HEK293T (cell line): ENCODE data around the gene RNF150.

Source experiments
- CTCF ChIA-PET: fragments of 350-600 bp; formaldehyde crosslinking; extraction: SDS; loops from one replicate; lab custom pipeline; 2021; ENCODE audit warnings: antibody characterized with exemption, inconsistent platforms; lab: Yijun Ruan, JAX
- POLR2A ChIA-PET: fragments of 350-600 bp; formaldehyde crosslinking; extraction: SDS; loops from one replicate; lab custom pipeline; 2020; ENCODE audit warnings: antibody characterized with exemption, inconsistent platforms; lab: Yijun Ruan, JAX
- DNase-seq: peaks from one replicate; pipeline ENCODE4 v3.0.0; 2012; ENCODE audit warnings: mixed read lengths; ENCODE audit errors: extremely low spot score
- ARNT ChIP-seq: fragments of 450-650 bp; IDR thresholded peaks from 2 replicates; pipeline ENCODE4 v1.6.1; 2017; ENCODE audit warnings: mild to moderate bottlenecking
- BHLHE40 ChIP-seq: fragments of 450-650 bp; IDR thresholded peaks from 2 replicates; pipeline ENCODE4 v1.6.1; 2016; ENCODE audit warnings: mild to moderate bottlenecking, moderate library complexity, borderline replicate concordance
- CTBP1 ChIP-seq: fragments of 450-650 bp; IDR thresholded peaks from 2 replicates; pipeline ENCODE4 v1.6.1; 2016; ENCODE audit warnings: borderline replicate concordance
- ELF4 ChIP-seq: fragments of 450-650 bp; IDR thresholded peaks from 2 replicates; pipeline ENCODE4 v1.6.1; 2017; ENCODE audit warnings: antibody characterized with exemption
- FOXA1 ChIP-seq: fragments of 450-650 bp; IDR thresholded peaks from 2 replicates; pipeline ENCODE4 v1.6.1; 2016; ENCODE audit warnings: mild to moderate bottlenecking
- FOXK2 ChIP-seq: fragments of 450-650 bp; IDR thresholded peaks from 2 replicates; pipeline ENCODE4 v1.6.1; 2016; ENCODE audit warnings: mild to moderate bottlenecking
- FOXM1 ChIP-seq: fragments of 450-650 bp; IDR thresholded peaks from 2 replicates; pipeline ENCODE4 v1.6.1; 2017; ENCODE audit warnings: mild to moderate bottlenecking, borderline replicate concordance
- HDGF ChIP-seq: fragments of 450-650 bp; IDR thresholded peaks from 2 replicates; pipeline ENCODE4 v1.6.1; 2017; ENCODE audit warnings: antibody characterized with exemption, borderline replicate concordance
- L3MBTL2 ChIP-seq: fragments of 450-650 bp; conservative IDR thresholded peaks from 2 replicates; pipeline ENCODE4 v1.6.1; 2016; ENCODE audit warnings: mild to moderate bottlenecking
- LEF1 ChIP-seq: fragments of 450-650 bp; IDR thresholded peaks from 2 replicates; pipeline ENCODE4 v1.6.1; 2017; ENCODE audit warnings: mild to moderate bottlenecking, borderline replicate concordance
- NFRKB ChIP-seq: fragments of 450-650 bp; IDR thresholded peaks from 2 replicates; pipeline ENCODE4 v1.6.1; 2016; ENCODE audit warnings: mild to moderate bottlenecking, moderate library complexity
- SP1 ChIP-seq: fragments of 450-650 bp; IDR thresholded peaks from 2 replicates; pipeline ENCODE4 v1.6.1; 2017
- SUZ12 ChIP-seq: fragments of 450-650 bp; IDR thresholded peaks from 2 replicates; pipeline ENCODE4 v1.6.1; 2016; ENCODE audit warnings: mild to moderate bottlenecking
- TARDBP ChIP-seq: fragments of 450-650 bp; IDR thresholded peaks from 2 replicates; pipeline ENCODE4 v1.6.1; 2016
- ZNF384 ChIP-seq: fragments of 450-650 bp; IDR thresholded peaks from 2 replicates; pipeline ENCODE4 v1.6.1; 2016
- TF ChIP-seq, protein P1 (sequence below): fragments of 450-650 bp; IDR thresholded peaks from 2 replicates; pipeline ENCODE4 v1.6.1; 2016

Gene RNF150

GRCh38 chr4:140858897-140859296 lies 274.4 kb downstream of the RNF150 start:
- POLR2A ChIA-PET, result no interaction called here
- CTCF ChIA-PET, result interaction anchor here (0.6 to 4.7 kb wide), 7 partner anchors 25 to 499 kb away, joined by 3 to 41 read pairs (median 4); partner anchors contain the start of gene RNF150
- TF ChIP-seq NFRKB (no peak), L3MBTL2 (no peak), FOXM1 (no peak), LEF1 (no peak), SP1 (no peak), BHLHE40 (no peak), SUZ12 (no peak), FOXA1 (no peak), HDGF (no peak), CTBP1 (no peak), TARDBP (no peak), ARNT (no peak)
- TF ChIP-seq, protein P1, sequence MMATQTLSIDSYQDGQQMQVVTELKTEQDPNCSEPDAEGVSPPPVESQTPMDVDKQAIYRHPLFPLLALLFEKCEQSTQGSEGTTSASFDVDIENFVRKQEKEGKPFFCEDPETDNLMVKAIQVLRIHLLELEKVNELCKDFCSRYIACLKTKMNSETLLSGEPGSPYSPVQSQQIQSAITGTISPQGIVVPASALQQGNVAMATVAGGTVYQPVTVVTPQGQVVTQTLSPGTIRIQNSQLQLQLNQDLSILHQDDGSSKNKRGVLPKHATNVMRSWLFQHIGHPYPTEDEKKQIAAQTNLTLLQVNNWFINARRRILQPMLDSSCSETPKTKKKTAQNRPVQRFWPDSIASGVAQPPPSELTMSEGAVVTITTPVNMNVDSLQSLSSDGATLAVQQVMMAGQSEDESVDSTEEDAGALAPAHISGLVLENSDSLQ, result no peak
- peak; percentile 33 for DNase-seq

GRCh38 chr4:140857111-140857510 lies 276.2 kb downstream of the RNF150 start:
- TF ChIP-seq ARNT (no peak), NFRKB (no peak), HDGF (no peak), SUZ12 (no peak), SP1 (no peak), ELF4 (no peak), FOXA1 (no peak), FOXK2 (no peak), FOXM1 (no peak), CTBP1 (no peak), BHLHE40 (no peak), TARDBP (no peak)
- TF ChIP-seq, protein P1, result no peak
- CTCF ChIA-PET, result interaction anchor here (1.2 to 4.7 kb wide), 2 partner anchors 100 to 276 kb away, joined by 3 to 41 read pairs; partner anchors contain the start of gene RNF150
- DNase-seq, result no peak
- POLR2A ChIA-PET, result interaction anchor here (1.0 to 1.1 kb wide), 2 partner anchors 101 to 277 kb away, joined by 3 to 4 read pairs; partner anchors contain the start of genes RNF150 and TBC1D9

DNA sequence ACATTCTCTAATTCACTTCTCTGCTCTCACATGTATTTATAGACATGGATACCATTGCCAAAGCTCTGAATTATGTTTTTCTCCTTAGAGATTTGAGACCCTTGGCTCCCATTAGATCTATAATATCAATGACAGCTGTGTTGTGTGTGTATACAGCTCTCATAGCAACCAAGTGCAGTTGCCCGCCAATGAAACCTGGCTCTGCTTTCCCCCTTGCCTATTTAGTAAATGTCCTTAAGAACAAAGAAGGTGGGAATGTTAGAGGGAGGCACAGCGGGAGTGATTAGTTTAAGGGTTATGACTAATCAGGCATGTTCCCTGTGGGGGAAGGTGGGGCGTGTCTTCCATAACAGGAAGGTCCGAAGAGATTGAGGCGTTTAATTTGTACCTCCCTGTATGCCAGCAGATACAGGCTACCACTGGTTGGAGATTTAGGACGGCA lies 276.6 kb downstream of the RNF150 start:
- ChIA-PET CTCF (interaction anchor here (1.2 to 3.6 kb wide), 2 partner anchors 100 to 277 kb away, joined by 3 to 16 read pairs; partner anchors contain the start of gene RNF150), POLR2A (interaction anchor here (1.0 kb wide), 1 partner anchor 100 kb away, joined by 3 read pairs; the partner anchor contains the start of gene TBC1D9)
- DNase-seq, result no peak
- no peak for TF ChIP-seq CTBP1

DNA sequence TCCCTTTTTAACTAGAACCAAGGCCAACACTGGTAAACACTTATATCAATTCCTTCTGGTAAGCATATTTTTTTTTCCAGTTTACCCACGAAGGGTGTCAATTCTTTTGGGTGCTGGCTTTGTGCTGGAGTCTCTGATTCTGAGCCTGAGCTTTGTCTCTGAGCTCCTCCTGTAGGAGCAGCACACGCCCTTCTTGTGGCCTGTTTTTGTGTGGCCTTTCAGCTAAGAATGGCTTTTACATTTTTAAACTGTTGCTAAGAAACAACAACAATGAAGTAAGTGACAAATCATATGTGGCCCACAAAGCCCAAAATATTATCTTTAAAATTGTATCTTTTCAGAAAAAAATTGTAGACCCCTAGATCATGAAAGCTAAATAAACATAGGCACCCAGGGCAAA lies 279.1 kb downstream of the RNF150 start:
- CTCF ChIA-PET, result interaction anchor here (1.2 to 3.6 kb wide), 3 partner anchors 10 to 494 kb away, joined by 3 to 16 read pairs (median 12); partner anchors contain the start of gene RNF150
- no peak for TF ChIP-seq BHLHE40
- TF ChIP-seq, protein P1, result no peak
- no peak for TF ChIP-seq FOXK2
- no peak for TF ChIP-seq LEF1
- no peak for TF ChIP-seq TARDBP
- TF ChIP-seq ARNT, result no peak
- no peak for TF ChIP-seq SP1
- TF ChIP-seq HDGF, result no peak
- no peak for TF ChIP-seq FOXA1
- no peak for TF ChIP-seq ZNF384
- no peak for TF ChIP-seq SUZ12
- no peak for TF ChIP-seq ELF4
- TF ChIP-seq CTBP1, result no peak
- no peak for TF ChIP-seq NFRKB
- no peak for TF ChIP-seq L3MBTL2
- TF ChIP-seq FOXM1, result no peak
- DNase-seq, result no peak
- POLR2A ChIA-PET, result interaction anchor here (1.2 kb wide), 1 partner anchor 279 kb away, joined by 6 read pairs; the partner anchor contains the start of gene RNF150

- TF ChIP-seq L3MBTL2 (no peak), SP1 (no peak), TARDBP (no peak), HDGF (no peak), CTBP1 (no peak), FOXK2 (no peak), FOXM1 (no peak), BHLHE40 (no peak), SUZ12 (no peak), ELF4 (no peak)
- TF ChIP-seq, protein P1, result no peak
- ChIA-PET CTCF (interaction anchor here (0.6 to 2.3 kb wide), 5 partner anchors 95 to 492 kb away, joined by 3 to 13 read pairs (median 3); no protein-coding TSS in a partner anchor), POLR2A (no interaction called here)
- DNase-seq, result no peak
These were observed 281.5 kb downstream of the RNF150 start for GRCh38 chr4:140851804-140852203.
